ENCODE data around the gene VMP1. TPM values are rescaled to one million over a fixed set of nuclear protein-coding genes. Genes with fewer than 3 reads are reported as not detected.

Gene VMP1
- total RNA-seq, 1 experiment from 2014 or later: 281 TPM

DNA sequence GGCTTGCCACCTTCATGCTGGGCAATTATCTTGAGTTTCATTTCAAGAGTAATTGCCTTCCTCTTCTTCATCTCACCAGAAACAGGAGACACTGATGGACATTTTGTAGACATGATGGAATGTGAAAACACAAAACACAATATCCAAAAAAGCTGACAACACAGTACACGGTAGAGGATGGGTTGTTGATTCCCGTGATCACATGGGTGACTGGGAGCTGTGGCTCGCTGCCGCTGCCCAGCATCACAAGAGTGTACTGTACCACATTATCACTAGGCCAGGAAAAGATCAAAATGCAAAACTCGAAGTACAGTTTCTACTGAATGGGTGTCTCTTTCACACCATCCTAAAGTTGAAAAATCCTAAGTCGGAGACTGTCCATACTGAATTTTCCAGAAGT is 7.7 kb upstream of the VMP1 start:
- CTCF ChIA-PET: no interaction called here
- no TSS peak for BruUV-seq (replicated peaks)

DNA sequence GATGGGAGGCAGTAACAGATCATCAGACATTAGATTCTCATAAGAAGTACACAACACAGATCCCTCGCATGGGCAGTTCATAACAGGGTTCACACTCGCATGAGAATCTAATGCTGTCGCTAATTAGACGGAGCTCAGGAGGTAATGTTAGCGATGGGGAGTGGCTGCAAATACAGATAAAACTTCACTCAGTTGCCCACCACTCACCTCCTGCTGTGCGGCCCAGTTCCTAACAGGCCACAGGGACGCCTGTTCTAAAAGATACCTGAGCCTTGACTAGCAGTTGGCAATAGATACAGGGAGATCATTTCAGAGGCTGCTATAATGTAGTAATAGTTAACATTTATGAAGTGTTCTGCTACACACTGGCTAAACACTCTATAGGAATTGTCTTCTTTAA is 5.2 kb upstream of the VMP1 start:
- H3K4me1 ChIP-seq (ENCODE audit: control insufficient read depth, insufficient read depth, low read length): peaks cover 30% of the 10 kb centered on the region
- H3K27me3 ChIP-seq (ENCODE audit: control insufficient read depth, insufficient read depth, low read length): no peaks in the 10 kb centered on the region
- no peak for ATAC-seq
- BruUV-seq (replicated peaks): no TSS peak
- ChIA-PET POLR2A (no interaction called here), CTCF (no interaction called here)
- intact Hi-C loops (cut with micrococcal nuclease; ENCODE audit: unreplicated experiment): loop anchor here (5.0 kb wide), 1 partner anchor 145 kb away; no protein-coding TSS in a partner anchor
- peaks cover 41% of the 10 kb centered on the region for H3K36me3 ChIP-seq (ENCODE audit: control insufficient read depth, insufficient read depth, low read length)
- no peak overlapping the region for H3K4me3 ChIP-seq (ENCODE audit: low read depth in 2 of 2, low read length in 2 of 2)
- no peaks in the 10 kb centered on the region for H3K9me3 ChIP-seq (ENCODE audit: control insufficient read depth, insufficient read depth, low read depth, low read length)
- DNase-seq (ENCODE audit: low read depth, low spot score): no peak
- H3K27ac ChIP-seq (ENCODE audit: low read length): 0 out of 2 replicates have a peak overlapping the region, but pooled peaks have one; percentile 41
- in situ Hi-C loops (cut with HindIII; ENCODE audit: low pct_unique_long_range_greater_than_20kb, low sequenced_read_pairs): no loop called here
- TF ChIP-seq POLR2AphosphoS5 (IDR thresholded peaks at IDR 0.05; ENCODE audit: low read depth, low read length) (no peak), SIN3A (IDR thresholded peaks at IDR 0.05; ENCODE audit: borderline replicate concordance, insufficient read depth, low read depth, low read length) (no peak), TCF7L2 (IDR thresholded peaks at IDR 0.05; ENCODE audit: low read depth, low read length) (no peak)
- TF ChIP-seq, protein P1, sequence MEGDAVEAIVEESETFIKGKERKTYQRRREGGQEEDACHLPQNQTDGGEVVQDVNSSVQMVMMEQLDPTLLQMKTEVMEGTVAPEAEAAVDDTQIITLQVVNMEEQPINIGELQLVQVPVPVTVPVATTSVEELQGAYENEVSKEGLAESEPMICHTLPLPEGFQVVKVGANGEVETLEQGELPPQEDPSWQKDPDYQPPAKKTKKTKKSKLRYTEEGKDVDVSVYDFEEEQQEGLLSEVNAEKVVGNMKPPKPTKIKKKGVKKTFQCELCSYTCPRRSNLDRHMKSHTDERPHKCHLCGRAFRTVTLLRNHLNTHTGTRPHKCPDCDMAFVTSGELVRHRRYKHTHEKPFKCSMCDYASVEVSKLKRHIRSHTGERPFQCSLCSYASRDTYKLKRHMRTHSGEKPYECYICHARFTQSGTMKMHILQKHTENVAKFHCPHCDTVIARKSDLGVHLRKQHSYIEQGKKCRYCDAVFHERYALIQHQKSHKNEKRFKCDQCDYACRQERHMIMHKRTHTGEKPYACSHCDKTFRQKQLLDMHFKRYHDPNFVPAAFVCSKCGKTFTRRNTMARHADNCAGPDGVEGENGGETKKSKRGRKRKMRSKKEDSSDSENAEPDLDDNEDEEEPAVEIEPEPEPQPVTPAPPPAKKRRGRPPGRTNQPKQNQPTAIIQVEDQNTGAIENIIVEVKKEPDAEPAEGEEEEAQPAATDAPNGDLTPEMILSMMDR (IDR thresholded peaks at IDR 0.05): no peak
- TF ChIP-seq, protein P2, sequence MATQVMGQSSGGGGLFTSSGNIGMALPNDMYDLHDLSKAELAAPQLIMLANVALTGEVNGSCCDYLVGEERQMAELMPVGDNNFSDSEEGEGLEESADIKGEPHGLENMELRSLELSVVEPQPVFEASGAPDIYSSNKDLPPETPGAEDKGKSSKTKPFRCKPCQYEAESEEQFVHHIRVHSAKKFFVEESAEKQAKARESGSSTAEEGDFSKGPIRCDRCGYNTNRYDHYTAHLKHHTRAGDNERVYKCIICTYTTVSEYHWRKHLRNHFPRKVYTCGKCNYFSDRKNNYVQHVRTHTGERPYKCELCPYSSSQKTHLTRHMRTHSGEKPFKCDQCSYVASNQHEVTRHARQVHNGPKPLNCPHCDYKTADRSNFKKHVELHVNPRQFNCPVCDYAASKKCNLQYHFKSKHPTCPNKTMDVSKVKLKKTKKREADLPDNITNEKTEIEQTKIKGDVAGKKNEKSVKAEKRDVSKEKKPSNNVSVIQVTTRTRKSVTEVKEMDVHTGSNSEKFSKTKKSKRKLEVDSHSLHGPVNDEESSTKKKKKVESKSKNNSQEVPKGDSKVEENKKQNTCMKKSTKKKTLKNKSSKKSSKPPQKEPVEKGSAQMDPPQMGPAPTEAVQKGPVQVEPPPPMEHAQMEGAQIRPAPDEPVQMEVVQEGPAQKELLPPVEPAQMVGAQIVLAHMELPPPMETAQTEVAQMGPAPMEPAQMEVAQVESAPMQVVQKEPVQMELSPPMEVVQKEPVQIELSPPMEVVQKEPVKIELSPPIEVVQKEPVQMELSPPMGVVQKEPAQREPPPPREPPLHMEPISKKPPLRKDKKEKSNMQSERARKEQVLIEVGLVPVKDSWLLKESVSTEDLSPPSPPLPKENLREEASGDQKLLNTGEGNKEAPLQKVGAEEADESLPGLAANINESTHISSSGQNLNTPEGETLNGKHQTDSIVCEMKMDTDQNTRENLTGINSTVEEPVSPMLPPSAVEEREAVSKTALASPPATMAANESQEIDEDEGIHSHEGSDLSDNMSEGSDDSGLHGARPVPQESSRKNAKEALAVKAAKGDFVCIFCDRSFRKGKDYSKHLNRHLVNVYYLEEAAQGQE (IDR thresholded peaks at IDR 0.05; ENCODE audit: insufficient read depth in 1 of 2, low read depth in 2 of 2, low read length in 1 of 2): no peak

More for the DNA sequence above, 7.7 kb upstream of the VMP1 start:
- Histone ChIP-seq H3K4me3 (ENCODE audit: low read depth in 2 of 2, low read length in 2 of 2) (no peak overlapping the region), H3K4me1 (ENCODE audit: control insufficient read depth, insufficient read depth, low read length) (peaks cover 50% of the 10 kb centered on the region), H3K36me3 (ENCODE audit: control insufficient read depth, insufficient read depth, low read length) (peaks cover 38% of the 10 kb centered on the region), H3K27me3 (ENCODE audit: control insufficient read depth, insufficient read depth, low read length) (no peaks in the 10 kb centered on the region), H3K27ac (ENCODE audit: low read length) (no peak overlapping the region), H3K9me3 (ENCODE audit: control insufficient read depth, insufficient read depth, low read depth, low read length) (no peaks in the 10 kb centered on the region)
- intact Hi-C loops (cut with micrococcal nuclease; ENCODE audit: unreplicated experiment): loop anchor here (5.0 kb wide), 1 partner anchor 148 kb away; no protein-coding TSS in a partner anchor
- in situ Hi-C loops (cut with HindIII; ENCODE audit: low pct_unique_long_range_greater_than_20kb, low sequenced_read_pairs): no loop called here
- TF ChIP-seq, protein P2 (IDR thresholded peaks at IDR 0.05; ENCODE audit: insufficient read depth in 1 of 2, low read depth in 2 of 2, low read length in 1 of 2): no peak
- TF ChIP-seq SIN3A (IDR thresholded peaks at IDR 0.05; ENCODE audit: borderline replicate concordance, insufficient read depth, low read depth, low read length) (no peak), TCF7L2 (IDR thresholded peaks at IDR 0.05; ENCODE audit: low read depth, low read length) (no peak), POLR2AphosphoS5 (IDR thresholded peaks at IDR 0.05; ENCODE audit: low read depth, low read length) (no peak)
- TF ChIP-seq, protein P1 (IDR thresholded peaks at IDR 0.05): no peak
- no peak for DNase-seq (ENCODE audit: low read depth, low spot score)
- ATAC-seq: no peak
- POLR2A ChIA-PET: no interaction called here
